Hepatocyte (in vitro differentiated cells): ENCODE measurements around the gene IMMT.

Experiments used
- CTCF ChIP-seq: fragments of 200-600 bp; sonication (generic); IDR thresholded peaks from 2 replicates; pipeline ENCODE4 v1.5.1; 2016; ENCODE audit warnings: antibody characterized with exemption, mild to moderate bottlenecking; ENCODE audit not compliant: poor library complexity
- EZH2 ChIP-seq: fragments of 200-600 bp; sonication (generic); IDR thresholded peaks from 2 replicates; pipeline ENCODE4 v1.6.1; 2016; ENCODE audit warnings: antibody characterized with exemption, mild to moderate bottlenecking, borderline replicate concordance

GRCh38 chr2:86203614-86204013 lies 8.4 kb upstream of the IMMT start:
- TF ChIP-seq CTCF (no peak), EZH2 (no peak)
